ENCODE results near the gene TRIP10. TPM values are rescaled to one million over a fixed set of nuclear protein-coding genes. Genes with fewer than 3 reads are reported as not detected.

The TRIP10 gene
- total RNA-seq, 2 donors from 2014 or later: 37.0 to 74.2 TPM

- intact Hi-C loops (cut with DNase I): no loop called here
- no peak overlapping the region for H3K27ac ChIP-seq
- TF ChIP-seq, protein P1, sequence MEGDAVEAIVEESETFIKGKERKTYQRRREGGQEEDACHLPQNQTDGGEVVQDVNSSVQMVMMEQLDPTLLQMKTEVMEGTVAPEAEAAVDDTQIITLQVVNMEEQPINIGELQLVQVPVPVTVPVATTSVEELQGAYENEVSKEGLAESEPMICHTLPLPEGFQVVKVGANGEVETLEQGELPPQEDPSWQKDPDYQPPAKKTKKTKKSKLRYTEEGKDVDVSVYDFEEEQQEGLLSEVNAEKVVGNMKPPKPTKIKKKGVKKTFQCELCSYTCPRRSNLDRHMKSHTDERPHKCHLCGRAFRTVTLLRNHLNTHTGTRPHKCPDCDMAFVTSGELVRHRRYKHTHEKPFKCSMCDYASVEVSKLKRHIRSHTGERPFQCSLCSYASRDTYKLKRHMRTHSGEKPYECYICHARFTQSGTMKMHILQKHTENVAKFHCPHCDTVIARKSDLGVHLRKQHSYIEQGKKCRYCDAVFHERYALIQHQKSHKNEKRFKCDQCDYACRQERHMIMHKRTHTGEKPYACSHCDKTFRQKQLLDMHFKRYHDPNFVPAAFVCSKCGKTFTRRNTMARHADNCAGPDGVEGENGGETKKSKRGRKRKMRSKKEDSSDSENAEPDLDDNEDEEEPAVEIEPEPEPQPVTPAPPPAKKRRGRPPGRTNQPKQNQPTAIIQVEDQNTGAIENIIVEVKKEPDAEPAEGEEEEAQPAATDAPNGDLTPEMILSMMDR (IDR thresholded peaks at IDR 0.05): no peak
- TF ChIP-seq POLR2AphosphoS5 (IDR thresholded peaks at IDR 0.05) (no peak), POLR2A (IDR thresholded peaks at IDR 0.05) (no peak)
- 85% methylated on average over 10 of the region's 13 CpGs for WGBS
- no peaks in the 10 kb centered on the region for H3K27me3 ChIP-seq (replicated peaks; ENCODE audit: insufficient read depth)
- no peaks in the 10 kb centered on the region for H3K36me3 ChIP-seq
- H3K9me3 ChIP-seq: no peaks in the 10 kb centered on the region
- no peak overlapping the region for H3K4me3 ChIP-seq
- H3K4me1 ChIP-seq (replicated peaks): no peaks in the 10 kb centered on the region
- DNase-seq (ENCODE audit: low spot score): no peak
Measured at GRCh38 chr19:6693056-6693471, 46.4 kb upstream of the TRIP10 start.

GRCh38 chr19:6693681-6694080 is 45.8 kb upstream of the TRIP10 start:
- Histone ChIP-seq H3K27ac (no peak overlapping the region), H3K36me3 (no peaks in the 10 kb centered on the region), H3K4me1 (replicated peaks) (no peaks in the 10 kb centered on the region), H3K9me3 (no peaks in the 10 kb centered on the region), H3K4me3 (no peak overlapping the region), H3K27me3 (replicated peaks; ENCODE audit: insufficient read depth) (no peaks in the 10 kb centered on the region)
- TF ChIP-seq POLR2A (IDR thresholded peaks at IDR 0.05): no peak
- TF ChIP-seq POLR2AphosphoS5 (IDR thresholded peaks at IDR 0.05): no peak
- TF ChIP-seq, protein P1 (IDR thresholded peaks at IDR 0.05): no peak
- DNase-seq (ENCODE audit: low spot score): no peak
- intact Hi-C loops (cut with DNase I): no loop called here
- 71% methylated on average over 6 of the region's 7 CpGs for WGBS

DNA sequence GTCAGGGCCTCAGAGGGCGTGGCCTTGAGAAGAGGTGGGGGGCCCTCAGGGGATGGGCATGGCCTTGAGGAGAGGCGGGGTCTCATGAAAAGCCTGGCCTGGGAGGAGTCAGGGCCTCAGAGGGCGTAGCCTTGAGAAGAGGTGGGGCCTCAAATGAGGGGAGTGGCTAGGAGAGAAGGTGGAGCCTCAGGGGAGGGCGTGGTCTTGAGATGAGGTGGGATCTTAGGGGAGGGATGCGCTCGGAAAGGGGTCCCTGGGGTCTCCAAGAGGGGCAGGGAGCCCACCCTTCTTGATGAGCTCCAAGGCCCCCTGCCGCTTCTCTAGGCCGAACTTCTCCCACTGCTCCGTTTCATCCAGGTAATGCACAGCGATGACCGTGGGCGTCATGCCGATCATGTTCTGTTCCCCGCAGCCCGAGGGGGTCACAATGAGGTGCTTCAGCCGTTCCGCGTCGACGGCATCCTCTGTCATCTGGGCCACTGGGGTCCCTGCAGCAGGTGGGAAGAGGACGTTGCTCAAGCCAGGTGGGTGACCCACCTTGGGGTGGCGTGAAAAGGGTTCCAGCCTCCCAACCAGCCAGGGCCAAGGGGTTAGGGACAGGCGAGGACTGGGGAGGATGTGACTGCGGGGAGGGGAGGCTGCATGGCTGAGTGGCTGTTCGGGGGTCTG is 45.2 kb upstream of the TRIP10 start:
- TF ChIP-seq POLR2AphosphoS5 (IDR thresholded peaks at IDR 0.05) (no peak), POLR2A (IDR thresholded peaks at IDR 0.05) (no peak)
- TF ChIP-seq, protein P1 (IDR thresholded peaks at IDR 0.05): no peak
- intact Hi-C loops (cut with DNase I): no loop called here
- Histone ChIP-seq H3K9me3 (no peaks in the 10 kb centered on the region), H3K4me3 (no peak overlapping the region), H3K27ac (no peak overlapping the region), H3K36me3 (no peaks in the 10 kb centered on the region), H3K4me1 (replicated peaks) (no peaks in the 10 kb centered on the region), H3K27me3 (replicated peaks; ENCODE audit: insufficient read depth) (no peaks in the 10 kb centered on the region)
- WGBS: 92% methylated on average over 25 of the region's 25 CpGs
- DNase-seq (ENCODE audit: low spot score): no peak

- H3K27me3 ChIP-seq (replicated peaks; ENCODE audit: insufficient read depth): no peaks in the 10 kb centered on the region
- H3K36me3 ChIP-seq: no peaks in the 10 kb centered on the region
- DNase-seq (ENCODE audit: low spot score): no peak
- H3K27ac ChIP-seq: no peak overlapping the region
- H3K9me3 ChIP-seq: no peaks in the 10 kb centered on the region
- intact Hi-C loops (cut with DNase I): no loop called here
- TF ChIP-seq POLR2AphosphoS5 (IDR thresholded peaks at IDR 0.05) (no peak), POLR2A (IDR thresholded peaks at IDR 0.05) (no peak)
- TF ChIP-seq, protein P1 (IDR thresholded peaks at IDR 0.05): no peak
- no peak overlapping the region for H3K4me3 ChIP-seq
- no peaks in the 10 kb centered on the region for H3K4me1 ChIP-seq (replicated peaks)
- 78% methylated on average over 18 of the region's 18 CpGs for WGBS
Measured at GRCh38 chr19:6696239-6696820, 43.1 kb upstream of the TRIP10 start.

GRCh38 chr19:6697291-6697690 is 42.2 kb upstream of the TRIP10 start:
- TF ChIP-seq, protein P1 (IDR thresholded peaks at IDR 0.05): no peak
- TF ChIP-seq POLR2A (IDR thresholded peaks at IDR 0.05) (no peak), POLR2AphosphoS5 (IDR thresholded peaks at IDR 0.05) (no peak)
- Histone ChIP-seq H3K27ac (no peak overlapping the region), H3K9me3 (no peaks in the 10 kb centered on the region), H3K4me3 (no peak overlapping the region), H3K27me3 (replicated peaks; ENCODE audit: insufficient read depth) (no peaks in the 10 kb centered on the region), H3K4me1 (replicated peaks) (no peaks in the 10 kb centered on the region), H3K36me3 (no peaks in the 10 kb centered on the region)
- WGBS: 78% methylated on average over 13 of the region's 13 CpGs
- intact Hi-C loops (cut with DNase I): no loop called here
- DNase-seq (ENCODE audit: low spot score): no peak
